SK-N-MC (cell line): ENCODE data around the gene CAMTA1.
A peak's percentile ranks its signal among the peaks of the same experiment; 100 is the strongest.
"Not testable (repeated sequence)": the region's sequence is repeated elsewhere in the genome, so short reads cannot be mapped to it uniquely, and the experiment has no call there.

Experiments used
- DNase-seq: peaks from one replicate; pipeline ENCODE4 v3.0.0-alpha.2; 2011; ENCODE audit warnings: low read depth, low spot score
- H3K27ac ChIP-seq: fragments of 200-600 bp; sonication (generic); 2 replicates; pipeline ENCODE4 v1.5.1; 2016; ENCODE audit warnings: mixed run types
- H3K36me3 ChIP-seq: fragments of 200-600 bp; sonication (generic); 2 replicates; pipeline ENCODE4 v1.6.1; 2017; ENCODE audit warnings: antibody characterized with exemption, low read length, mixed read lengths; ENCODE audit not compliant: insufficient read depth
- H3K4me3 ChIP-seq: fragments of 200-600 bp; sonication (generic); 2 replicates; pipeline ENCODE4 v1.5.1; 2016
- H3K9ac ChIP-seq: fragments of 200-600 bp; sonication (generic); 2 replicates; pipeline ENCODE4 v1.8.0; 2017; ENCODE audit warnings: mixed run types, mixed read lengths; ENCODE audit not compliant: insufficient read length
- H3K9me3 ChIP-seq: fragments of 200-600 bp; sonication (generic); 2 replicates; pipeline ENCODE4 v1.6.1; 2017; ENCODE audit warnings: low read depth, mild to moderate bottlenecking, antibody characterized with exemption, low read length, moderate library complexity, mixed read lengths
- EZH2 ChIP-seq: fragments of 200-600 bp; sonication (generic); IDR thresholded peaks from one replicate; pipeline ENCODE4 v1.6.1; 2017; ENCODE audit warnings: antibody characterized with exemption
- FOXP2 ChIP-seq: optimal IDR thresholded peaks from 2 replicates; pipeline ENCODE3; 2011; ENCODE audit warnings: mild to moderate bottlenecking, moderate library complexity; ENCODE audit not compliant: insufficient read depth; ENCODE audit errors: extremely low read length, control extremely low read depth
- POLR2AphosphoS5 ChIP-seq: IDR thresholded peaks from 2 replicates; pipeline ENCODE4 v1.6.1; 2012; ENCODE audit warnings: mild to moderate bottlenecking, low read depth, low read length, borderline replicate concordance

CAMTA1 gene

DNA sequence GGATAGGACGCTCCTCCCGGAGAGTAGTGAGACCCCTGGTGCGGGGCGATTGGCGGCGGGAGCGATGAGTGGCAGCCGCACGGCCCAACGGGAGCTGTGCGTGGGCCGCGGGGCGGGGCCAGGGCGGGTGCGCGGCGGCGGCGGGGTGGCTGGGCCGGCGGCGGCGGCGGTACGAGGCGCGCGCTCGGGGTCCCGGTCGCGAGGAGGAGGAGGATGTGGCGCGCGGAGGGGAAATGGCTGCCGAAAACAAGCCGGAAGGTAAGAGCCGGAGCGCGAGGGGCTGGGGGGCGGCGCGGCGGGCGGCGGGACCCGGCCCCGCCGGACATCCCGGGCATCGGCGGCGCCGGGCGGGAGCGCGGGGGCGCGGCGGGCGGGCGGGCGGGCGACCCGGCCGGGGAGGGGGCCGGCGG lies at the start of gene CAMTA1:
TSS of gene CAMTA1 (plus strand) at position 137 of the 410 bp plus-strand sequence. CDS start at position 214, 77 bp downstream.
- TF ChIP-seq FOXP2 (no peak), POLR2AphosphoS5 (no peak), EZH2 (no peak)
- H3K27ac ChIP-seq, result peak within 1 kb of the TSS; percentile 88

GRCh38 chr1:6738987-6739676 lies 46.1 kb upstream of the CAMTA1 start:
- no peaks in the 10 kb centered on the region for H3K9me3 ChIP-seq
- no peak overlapping the region for H3K9ac ChIP-seq
- TF ChIP-seq FOXP2 (no peak), EZH2 (no peak), POLR2AphosphoS5 (no peak)
- DNase-seq, result no peak
- no peak overlapping the region for H3K4me3 ChIP-seq
- H3K27ac ChIP-seq, result no peak overlapping the region
- H3K36me3 ChIP-seq, result no peaks in the 10 kb centered on the region

More for the DNA sequence above, at the start of gene CAMTA1:
- Histone ChIP-seq H3K9me3 (no peaks in the 10 kb centered on the region), H3K36me3 (no peaks in the 10 kb centered on the region), H3K9ac (peak within 1 kb of the TSS; percentile 92), H3K4me3 (peak within 1 kb of the TSS; percentile 94)
- no peak for DNase-seq

DNA sequence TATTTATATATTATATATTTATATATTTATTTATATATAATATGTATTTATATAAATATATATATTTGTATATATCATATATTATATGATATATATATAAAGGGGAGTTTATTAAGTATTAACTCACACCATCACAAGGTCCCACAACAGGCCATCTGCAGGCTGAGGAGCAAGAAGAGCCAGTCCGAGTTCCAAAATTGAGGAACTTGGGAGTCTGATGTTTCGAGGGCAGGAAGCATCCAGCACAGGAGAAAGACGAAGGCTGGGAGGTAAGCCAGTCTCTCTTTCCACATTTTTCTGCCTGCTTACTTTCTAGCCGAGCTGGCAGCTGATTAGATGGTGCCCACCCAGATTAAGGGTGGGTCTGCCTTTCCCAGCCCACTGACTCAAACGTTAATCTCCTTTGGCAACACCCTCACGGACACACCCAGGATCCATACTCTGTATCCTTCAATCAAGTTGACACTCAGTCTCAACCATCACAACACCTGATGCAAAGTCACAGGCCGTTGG lies 42.5 kb upstream of the CAMTA1 start:
- DNase-seq, H3K36me3 ChIP-seq, H3K9ac ChIP-seq, H3K9me3 ChIP-seq, H3K4me3 ChIP-seq, H3K27ac ChIP-seq: not testable (repeated sequence)

DNA sequence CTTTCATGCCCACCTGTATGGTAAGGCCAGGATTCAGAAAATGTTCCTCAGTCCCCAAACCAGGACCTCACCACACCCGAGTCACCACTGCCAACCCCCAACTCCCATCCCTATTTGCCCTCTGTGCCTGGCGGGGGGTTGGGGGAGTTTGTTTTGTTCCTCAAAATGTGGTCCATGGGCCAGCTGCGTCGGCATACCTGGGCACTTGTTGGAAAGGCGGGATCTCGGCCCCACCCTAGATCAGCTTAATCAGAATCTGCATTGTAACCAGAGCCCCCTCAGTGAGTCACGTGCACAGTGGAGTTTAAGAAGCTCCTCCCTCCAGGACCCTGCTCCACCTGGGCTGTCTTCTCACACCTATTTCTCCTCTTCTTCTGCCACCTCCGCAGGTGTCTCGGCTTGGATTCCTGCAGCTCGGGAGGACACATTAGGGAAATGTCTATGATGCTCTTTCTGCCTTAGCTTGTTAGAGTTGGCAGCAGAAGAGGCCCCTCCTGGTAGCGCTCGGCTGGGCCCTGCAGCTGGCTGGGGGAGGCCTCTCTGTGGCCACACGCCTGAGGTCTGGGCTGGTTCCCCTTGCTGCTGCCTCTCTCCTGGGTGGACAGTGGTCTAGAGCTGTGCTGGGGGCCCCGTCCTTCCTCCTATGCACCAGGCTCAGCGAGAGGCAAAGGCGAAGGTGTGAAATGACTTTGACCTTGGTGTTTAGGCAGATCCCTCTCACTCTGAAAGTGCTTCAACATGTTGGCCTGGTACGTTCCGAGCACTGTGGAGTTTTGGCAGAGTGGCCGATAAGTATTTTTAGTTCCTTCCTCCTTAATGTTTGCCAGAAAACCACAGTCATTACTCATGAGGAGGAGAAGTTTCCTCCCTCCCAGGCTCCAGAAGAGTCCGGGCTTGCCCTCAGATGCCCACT lies 41.8 kb upstream of the CAMTA1 start:
- no peaks in the 10 kb centered on the region for H3K9me3 ChIP-seq
- H3K4me3 ChIP-seq, result no peak overlapping the region
- TF ChIP-seq EZH2 (no peak), POLR2AphosphoS5 (no peak), FOXP2 (no peak)
- no peak for DNase-seq
- H3K36me3 ChIP-seq, result no peaks in the 10 kb centered on the region
- no peak overlapping the region for H3K27ac ChIP-seq
- no peak overlapping the region for H3K9ac ChIP-seq

DNA sequence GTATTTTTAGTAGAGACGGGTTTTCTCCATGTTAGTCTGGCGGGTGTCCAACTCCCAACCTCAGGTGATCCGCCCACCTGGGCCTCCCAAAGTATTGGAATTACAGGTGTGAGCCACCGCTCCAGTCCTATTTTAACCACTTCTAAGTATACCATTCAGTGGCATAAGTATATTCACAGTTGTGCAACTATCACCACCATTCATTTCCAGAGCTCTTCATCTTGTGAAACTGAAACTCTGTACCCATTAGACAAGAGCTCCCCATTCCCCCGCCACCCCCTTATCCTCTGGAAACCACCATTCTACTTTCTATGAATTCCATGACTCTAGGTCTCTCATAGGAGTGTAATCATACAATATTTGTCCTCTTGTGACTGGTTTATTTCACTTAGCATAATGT lies 40.2 kb upstream of the CAMTA1 start:
- H3K36me3 ChIP-seq, result no peaks in the 10 kb centered on the region
- no peak overlapping the region for H3K9ac ChIP-seq
- TF ChIP-seq EZH2 (no peak), POLR2AphosphoS5 (no peak), FOXP2 (no peak)
- H3K4me3 ChIP-seq, result no peak overlapping the region
- no peak overlapping the region for H3K27ac ChIP-seq
- no peaks in the 10 kb centered on the region for H3K9me3 ChIP-seq
- DNase-seq, result no peak

DNA sequence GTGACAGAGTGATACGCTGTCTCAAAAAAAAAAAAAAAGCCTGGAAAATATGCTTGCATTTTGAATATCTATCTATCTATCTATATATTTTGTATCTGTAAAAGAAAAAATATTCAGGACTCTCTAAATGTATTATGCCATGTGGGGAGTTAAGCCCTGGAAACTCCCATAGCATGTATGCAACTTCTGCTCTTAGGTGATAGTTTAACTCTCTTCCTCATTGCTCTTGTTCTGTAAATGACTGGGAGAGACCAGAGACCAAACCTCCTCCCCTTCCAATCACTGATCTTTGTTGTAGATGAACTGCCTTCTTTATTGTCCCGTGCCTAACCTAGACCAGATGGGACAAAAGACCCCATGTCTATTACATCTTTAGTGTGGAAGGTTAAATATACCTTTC lies 37.6 kb upstream of the CAMTA1 start:
- no peak for TF ChIP-seq FOXP2
- no peak for TF ChIP-seq EZH2
- TF ChIP-seq POLR2AphosphoS5, result no peak
- Histone ChIP-seq H3K4me3 (no peak overlapping the region), H3K27ac (no peak overlapping the region), H3K9me3 (no peaks in the 10 kb centered on the region), H3K36me3 (no peaks in the 10 kb centered on the region), H3K9ac (no peak overlapping the region)
- DNase-seq, result no peak

GRCh38 chr1:6750490-6750889 lies 34.8 kb upstream of the CAMTA1 start:
- Histone ChIP-seq H3K4me3 (no peak overlapping the region), H3K27ac (no peak overlapping the region), H3K9ac (no peak overlapping the region), H3K9me3 (no peaks in the 10 kb centered on the region), H3K36me3 (no peaks in the 10 kb centered on the region)
- TF ChIP-seq POLR2AphosphoS5, result no peak
- TF ChIP-seq EZH2, result no peak
- no peak for TF ChIP-seq FOXP2
- no peak for DNase-seq

- Histone ChIP-seq H3K9ac (no peak overlapping the region), H3K27ac (no peak overlapping the region), H3K4me3 (no peak overlapping the region), H3K9me3 (no peaks in the 10 kb centered on the region), H3K36me3 (no peaks in the 10 kb centered on the region)
- no peak for DNase-seq
- TF ChIP-seq EZH2 (no peak), POLR2AphosphoS5 (no peak), FOXP2 (no peak)
These were observed 31.7 kb upstream of the CAMTA1 start for GRCh38 chr1:6753320-6754140.
